Measurements from ENCODE around the gene KCNQ5.

GRCh38 chr6:73073238-73073637 is 451.4 kb downstream of the KCNQ5 start:
- TF ChIP-seq CTCF (IDR thresholded peaks at IDR 0.05) (no peak), POLR2AphosphoS5 (IDR thresholded peaks at IDR 0.05) (no peak), POLR2A (IDR thresholded peaks at IDR 0.05) (no peak)

All from transverse colon (tissue), 4 donors.